SW480 (cell line): ENCODE measurements around the gene IL15RA.
"Not testable (repeated sequence)": the region's sequence is repeated elsewhere in the genome, so short reads cannot be mapped to it uniquely, and the experiment has no call there.

Experiments
- DNase-seq: peaks from one replicate; pipeline ENCODE4 v3.0.0-alpha.2; 2016; ENCODE audit warnings: low spot score

Gene IL15RA

DNA sequence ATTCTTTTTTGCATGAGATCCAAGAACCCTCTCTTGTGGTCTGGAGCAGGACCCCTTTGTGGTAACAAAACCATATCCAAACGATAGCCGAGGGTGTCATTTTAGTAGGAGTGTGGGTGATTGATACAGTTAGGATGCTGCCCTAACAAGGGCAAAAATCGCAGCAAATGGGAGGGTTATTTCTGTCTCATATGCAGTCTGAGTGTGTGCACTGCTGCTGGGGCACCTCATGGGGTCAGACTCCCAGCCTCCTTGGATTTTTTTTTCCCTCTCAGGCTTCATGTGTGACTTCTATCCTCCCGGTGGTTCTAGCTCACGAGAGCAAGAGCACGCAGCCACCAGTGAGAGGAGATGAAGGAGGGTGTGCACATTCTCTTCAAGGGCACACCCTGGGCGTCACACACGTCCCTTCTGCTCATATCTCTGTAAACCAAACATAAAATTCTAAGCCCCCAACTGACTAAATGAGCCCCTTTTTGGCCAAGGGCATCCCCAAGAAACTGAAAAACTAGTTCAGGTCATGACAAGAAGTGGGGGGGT, 28.6 kb upstream of the IL15RA start:
- no peak for DNase-seq

DNA sequence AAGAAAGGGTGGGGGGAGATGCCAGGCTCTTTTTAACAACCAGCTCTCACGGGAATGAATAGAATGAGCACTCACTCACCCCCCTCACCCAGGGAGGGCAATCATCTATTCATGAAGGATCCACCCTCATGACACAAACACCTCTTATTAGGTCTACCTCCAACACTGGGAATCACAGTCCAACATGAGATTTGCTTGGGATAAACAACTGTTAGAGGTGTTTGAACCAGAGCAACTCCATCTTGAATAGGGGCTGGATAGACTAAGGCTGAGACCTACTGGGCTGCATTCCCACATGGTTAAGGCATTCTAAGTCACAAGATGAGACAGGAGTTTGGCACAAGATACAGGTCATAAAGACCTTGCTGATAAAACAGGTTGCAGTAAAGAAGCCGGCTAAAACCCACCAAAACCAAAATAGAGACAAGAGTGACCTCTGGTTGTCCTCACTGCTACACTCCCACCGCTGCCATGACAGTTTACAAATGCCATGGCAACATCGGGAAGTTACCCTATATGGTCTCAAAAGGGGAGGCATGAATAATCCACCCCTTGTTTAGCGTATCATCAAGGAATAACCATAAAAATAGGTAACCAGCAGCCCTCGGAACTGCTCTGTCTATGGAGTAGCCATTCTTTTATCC, 27.9 kb upstream of the IL15RA start:
- not testable (repeated sequence) for DNase-seq

DNA sequence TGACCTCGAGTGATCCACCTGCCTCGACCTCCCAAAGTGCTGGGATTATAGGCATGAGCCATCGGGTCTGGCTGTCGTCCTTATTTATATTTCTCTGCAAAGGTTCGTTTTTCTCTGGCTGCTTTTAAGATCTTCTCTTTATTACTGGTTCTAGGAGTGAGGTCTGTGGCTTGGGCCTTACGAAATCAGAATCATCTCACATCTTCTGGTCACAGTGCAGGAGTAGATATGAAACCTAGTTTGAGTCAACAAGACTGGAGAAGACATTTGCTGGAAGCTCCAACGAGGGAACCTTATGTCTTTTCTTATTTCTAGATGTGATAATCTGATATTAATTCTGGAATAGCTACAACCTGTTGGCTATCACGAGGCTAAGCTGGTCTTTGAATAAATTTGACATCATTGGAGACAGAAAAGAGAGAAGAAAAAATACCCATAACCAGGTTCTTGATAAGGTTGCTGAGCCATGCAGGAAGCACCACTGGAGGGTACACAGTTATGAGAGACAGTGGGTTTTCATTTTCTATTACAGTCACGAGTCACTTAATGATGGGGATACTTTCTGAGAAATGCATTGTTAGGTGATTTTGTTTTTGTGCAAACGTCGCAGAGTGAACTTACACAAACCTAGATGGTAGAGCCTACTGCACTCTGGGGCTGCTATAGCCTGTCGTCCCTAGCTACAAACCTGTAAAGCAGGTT, 25.6 kb upstream of the IL15RA start:
- DNase-seq = no peak

DNA sequence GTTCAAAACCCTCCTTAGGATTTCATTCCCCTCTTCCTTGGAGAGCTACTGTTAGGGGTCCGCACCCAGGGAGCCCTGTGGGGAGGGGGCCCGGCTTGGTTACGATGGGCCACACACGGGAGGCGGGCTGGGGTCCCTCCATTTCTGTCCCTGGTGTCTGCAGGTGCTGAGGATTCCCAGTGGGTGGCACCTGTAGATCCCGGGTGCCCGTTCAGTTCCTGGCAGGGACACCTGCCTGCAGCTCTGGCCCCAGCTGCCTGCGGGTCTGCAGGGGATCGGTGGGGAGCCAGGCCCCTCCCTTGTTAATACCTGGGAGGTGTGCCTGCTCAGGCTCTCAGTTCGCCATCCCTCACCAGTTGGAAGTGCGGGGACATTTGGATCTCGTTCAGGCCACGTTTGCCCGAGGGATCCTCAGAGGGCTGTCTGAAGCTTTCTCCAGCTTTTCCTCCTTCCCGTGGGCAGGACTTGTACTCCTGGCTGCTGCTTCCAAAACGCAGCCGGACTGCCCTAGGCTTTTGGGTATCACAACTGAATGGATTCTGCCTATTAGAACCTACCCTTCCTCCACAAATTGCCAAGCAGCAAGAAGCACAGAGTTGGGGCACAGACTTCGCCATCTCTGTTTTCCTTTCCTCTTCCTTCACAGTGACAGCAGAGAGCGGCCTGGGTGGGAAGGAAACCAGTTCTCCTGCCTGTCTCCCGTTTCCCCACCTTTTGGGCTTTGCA, 22.3 kb upstream of the IL15RA start:
- DNase-seq = no peak

DNA sequence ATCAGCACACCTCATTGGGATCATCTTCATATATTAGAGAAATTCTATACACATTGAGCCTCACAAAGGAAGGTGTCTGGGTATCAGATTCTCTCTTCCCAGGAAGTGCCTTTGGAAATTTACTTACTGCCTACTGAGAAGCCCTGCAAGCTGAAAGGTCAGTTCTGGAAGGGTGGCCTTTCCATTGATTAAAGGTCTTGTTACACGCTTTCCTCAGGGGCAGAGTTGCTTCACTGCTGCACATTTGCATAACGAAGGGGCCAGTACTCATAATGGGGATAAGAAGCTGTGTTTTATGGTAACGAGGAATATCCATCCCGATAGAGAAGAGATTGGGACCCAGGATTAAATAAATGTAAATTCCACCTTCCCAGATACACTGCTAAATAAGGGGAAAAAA, 19.4 kb upstream of the IL15RA start:
- DNase-seq = no peak

DNA sequence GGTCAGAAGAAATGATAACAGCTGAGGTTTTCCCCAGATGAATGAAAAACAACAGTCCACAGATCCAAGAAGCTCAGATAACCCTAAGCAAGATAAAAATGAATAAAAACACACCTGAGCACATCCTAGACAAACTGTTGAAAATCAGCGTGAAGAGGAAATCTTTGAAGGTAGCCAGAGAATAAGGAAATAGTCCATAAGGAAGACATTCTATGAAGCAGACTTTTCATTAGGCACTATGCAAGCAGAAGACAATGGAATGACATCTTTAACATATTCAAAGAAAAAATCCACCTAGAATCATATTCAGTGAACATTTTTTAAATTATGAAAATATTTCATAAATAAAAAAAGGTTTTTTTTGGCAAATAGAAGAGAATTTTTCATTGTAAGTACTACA, 15.1 kb upstream of the IL15RA start:
- DNase-seq = no peak

DNA sequence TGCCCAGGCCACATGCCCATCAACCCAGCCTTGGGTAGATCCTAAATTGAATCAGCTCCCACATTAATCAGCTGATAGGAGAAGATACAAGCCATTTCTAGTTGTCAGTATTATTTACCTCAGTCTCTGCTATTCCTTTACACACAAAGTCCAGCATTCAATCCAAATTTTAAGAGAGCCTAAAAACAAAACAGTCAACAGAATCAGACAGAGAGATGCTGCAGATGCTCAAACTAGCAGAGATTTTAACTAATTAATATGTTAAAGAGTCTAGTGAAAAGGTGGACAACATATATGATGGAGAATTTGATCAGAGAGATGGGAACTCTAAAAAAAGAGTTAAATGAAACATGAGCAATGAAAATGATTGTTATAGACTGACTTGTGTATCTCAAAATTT, 14.4 kb upstream of the IL15RA start:
- DNase-seq = no peak

DNA sequence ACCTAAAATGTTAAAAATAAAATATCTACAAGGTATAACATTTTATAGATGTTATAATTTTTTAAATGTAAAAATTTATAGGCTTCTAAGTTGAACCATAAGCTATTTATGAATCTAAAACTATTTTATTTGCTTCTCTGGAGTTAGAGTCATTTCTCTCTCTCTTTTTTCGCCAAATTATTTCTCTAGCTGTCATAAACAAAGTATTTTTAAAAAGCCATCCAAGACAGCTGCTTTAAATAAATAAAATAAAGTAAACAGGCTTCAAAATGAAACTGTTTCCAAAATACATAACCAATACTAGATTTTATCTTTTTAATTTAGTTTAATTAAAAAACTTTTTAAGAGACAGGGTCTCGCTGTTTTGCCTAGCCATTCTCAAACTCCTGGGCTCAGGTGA, 12.4 kb upstream of the IL15RA start:
- no peak for DNase-seq

DNA sequence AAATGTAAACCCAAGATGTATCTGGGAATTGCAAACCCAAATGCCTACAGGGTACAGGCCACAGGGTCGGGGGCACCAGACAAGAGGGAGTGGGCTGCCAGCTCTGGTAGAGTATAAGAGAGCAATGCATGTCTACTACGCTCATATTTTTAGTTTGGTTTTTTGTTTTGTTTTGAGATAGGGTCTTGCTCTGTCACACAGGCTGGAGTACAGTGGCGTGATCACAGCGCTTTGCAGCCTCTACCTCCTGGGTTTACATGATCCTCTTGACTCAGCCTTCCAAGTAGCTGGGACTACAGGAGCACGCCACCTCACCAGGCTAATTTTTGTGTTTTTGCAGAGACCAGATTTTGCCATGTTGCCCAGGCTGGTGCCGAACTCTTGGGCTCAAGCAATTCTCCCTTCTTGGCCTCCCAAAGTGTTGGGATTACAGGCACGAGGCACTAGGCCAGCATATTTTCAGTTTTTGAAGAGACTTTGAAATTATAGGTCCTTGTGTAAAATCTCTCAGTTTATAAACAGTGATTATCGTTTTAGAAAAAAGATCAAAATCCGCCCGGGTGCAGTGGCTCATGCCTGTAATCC, 11.1 kb upstream of the IL15RA start:
- DNase-seq = no peak

DNA sequence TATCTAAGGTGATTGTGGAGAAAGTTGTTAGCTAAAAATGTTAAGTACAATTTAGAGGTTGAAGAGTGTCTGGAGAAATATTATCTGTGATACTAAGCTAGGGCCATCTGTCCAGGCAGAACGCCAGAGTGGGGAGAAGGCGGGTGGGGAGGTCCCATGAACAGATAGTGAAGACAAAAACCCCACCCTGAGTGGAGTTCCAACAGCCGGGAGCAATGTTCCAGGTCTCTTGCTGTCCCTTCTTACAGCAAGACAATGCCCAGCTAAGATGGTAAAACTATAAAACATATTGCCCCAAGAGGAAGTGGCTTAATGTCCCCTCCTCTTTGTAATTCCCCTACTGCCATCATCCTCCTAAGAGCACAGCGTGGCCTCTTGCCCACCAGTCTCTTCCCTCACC, 10.4 kb upstream of the IL15RA start:
- no peak for DNase-seq

DNA sequence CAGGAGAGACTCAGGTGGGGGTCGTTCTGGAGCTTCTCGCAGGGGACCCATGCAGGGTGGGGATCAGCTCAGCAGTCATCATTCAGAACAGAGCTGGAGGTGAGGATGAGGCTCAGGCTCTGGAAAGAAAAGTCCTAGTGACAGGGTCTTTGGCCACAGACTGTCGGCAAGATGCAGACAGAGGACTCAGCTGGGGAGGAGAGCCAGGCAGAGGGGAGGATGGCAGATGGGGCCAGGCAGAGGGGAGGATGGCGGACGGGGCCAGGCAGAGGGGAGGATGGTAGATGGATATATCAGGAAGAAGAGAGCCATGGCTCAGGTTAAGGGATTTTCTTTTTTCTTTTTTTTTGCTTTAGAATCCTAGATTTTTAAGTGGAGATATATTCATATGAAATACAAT, 7.7 kb upstream of the IL15RA start:
- DNase-seq = no peak

DNA sequence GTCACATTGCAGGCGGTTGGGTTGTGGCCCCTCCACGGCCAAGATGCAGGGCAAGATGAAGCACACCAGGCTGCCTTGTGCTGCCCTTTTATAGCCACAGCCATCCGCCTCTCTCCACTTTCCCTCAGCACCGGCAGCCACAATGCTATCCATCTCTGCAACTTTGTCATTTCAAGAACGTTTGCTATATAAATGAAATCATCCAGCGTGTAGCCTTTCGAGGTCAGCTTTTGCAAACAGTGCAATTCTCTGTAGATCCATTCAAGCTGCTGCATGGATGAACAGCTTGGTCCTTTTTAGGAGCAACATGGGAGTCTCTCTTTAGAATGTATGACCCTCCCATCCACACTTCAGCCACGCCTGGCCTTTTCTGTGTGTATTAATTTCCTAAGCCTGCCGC, 6.4 kb upstream of the IL15RA start:
- DNase-seq = no peak

DNA sequence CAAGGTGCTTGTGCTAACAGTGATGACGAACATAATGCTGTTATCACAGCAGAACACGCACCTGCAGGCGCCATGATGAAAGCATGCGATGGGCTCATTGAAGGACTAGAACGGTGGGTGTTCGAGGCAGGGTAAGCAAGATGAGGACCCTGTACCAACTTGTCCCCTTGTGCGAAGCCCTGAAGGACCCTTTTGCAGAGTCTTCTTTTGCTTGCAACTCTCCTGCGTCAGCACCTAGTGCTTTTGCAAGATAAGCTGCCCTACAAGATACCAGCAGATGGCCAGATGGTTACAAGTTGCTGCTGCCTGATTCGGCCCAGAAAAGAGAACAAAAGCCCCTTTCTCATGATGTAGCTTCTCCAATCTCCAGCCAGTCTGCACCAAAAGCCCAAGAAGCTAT, 4.2 kb upstream of the IL15RA start:
- DNase-seq = no peak

DNA sequence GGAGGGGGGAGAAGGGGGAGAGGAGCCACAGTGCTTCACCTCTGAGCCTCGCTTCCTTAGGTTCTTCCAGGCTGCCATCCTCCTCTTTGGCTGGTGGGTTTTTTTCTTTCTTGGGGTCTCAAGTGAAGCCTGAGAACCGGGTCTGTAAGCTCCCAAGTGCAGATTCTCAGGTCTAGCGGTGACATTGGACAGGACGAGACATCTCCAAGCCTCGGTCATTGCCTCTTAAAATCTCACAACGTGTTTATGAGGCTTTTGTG, 817 bp upstream of the IL15RA start:
- no peak for DNase-seq

DNA sequence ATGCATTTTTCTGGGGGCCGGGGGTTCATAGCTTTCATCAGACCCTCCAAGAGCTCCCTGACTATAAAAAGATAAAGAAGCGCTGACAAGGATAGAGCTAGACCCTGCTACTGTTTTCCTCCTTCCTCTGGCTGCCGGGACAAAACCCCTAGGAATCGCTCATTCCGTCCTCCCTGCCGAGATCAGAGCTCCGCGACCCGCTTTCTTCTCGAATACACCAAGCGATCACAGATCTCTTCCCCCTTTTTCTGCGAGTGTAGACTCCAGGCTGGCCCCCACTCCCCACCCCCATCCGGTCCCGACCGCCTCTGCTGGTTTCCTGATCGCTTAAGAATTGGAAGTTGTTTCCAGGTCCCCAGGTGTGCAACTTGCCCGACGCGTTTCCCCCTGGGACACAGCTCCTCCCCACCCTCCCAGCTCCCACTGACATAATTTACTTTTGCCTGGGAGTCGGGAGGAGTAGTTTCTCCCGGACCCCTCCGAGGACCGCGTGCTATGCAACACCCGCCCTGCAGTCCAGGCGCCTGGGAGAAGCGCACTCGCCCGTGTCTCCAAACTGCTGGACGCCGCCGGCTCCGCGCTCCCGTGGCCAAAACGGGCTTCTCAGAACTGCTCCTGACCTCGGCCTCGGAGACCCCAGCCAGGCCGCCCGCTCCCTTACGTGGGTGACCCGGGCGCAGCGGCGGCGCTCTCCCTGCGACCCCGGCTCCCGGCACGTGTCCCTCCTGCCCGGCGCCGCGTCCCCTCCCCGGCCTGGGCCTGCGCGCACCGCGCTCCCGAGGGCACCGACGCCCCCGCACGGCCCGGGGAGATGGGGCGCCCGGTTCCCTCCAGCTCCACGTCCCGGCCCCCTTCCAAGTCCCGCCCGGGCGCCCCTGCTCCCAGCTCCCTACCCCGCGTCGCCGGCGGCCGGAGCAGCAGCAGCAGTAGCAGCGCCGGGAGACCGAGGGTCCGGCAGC, 552 bp downstream of the IL15RA start:
- peak; percentile 49 for DNase-seq

DNA sequence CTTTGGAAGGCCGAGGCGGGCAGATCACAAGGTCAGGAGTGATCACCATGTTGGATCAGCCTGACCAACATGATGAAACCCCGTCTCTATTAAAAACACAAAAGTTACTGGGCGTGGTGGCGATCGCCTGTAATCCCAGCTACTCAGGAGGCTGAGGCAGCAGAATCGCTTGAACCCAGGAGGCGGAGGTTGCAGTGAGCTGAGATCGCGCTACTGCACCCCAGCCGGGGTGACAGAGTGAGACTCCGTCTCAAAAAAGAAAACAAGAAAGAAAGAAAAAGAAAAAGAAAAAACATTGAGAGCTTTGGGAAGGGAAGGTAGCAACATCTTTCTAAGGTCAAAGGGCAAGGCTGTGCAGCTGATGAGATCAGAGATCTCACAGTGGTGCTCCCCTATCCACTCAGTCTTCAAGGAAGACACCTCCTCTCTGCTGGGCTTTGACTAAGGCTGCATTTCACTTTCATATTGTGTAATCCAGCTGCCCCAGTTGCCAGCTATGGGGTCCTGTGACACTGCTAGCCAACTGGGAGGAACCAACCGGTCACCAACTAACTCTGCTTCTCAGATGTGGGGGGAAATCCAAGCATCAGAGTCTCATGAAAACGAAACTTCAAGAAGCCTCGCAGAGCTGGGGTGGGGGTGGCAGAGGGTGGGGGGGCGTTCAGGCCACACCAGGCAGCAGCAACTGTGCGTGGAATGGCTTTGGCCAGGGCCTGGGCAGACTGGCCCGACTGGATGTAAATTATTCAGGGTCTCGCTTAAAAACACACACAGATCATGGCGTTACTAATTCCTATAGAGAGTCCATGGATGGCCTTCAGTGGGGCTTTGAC, 1.5 kb downstream of the IL15RA start:
- DNase-seq = peak; percentile 22

DNA sequence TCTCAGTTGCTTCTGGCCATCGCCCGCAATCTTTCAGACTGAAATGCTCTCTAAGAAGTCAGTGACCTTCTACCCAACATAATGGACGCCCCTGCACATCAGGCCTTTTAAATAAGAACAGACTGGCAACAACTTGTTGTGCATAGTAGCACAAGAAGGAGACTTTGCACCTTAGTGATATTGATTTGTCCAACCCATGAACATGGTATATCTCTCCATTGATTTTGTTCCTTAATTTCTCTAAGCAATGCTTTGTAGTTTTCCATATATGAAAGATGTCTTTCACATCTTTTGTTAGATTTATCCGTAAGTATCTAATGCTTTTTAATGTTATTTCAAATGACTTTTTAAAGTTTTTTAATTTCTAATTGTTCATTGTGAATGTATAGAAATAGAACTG, 4.3 kb downstream of the IL15RA start:
- no peak for DNase-seq

DNA sequence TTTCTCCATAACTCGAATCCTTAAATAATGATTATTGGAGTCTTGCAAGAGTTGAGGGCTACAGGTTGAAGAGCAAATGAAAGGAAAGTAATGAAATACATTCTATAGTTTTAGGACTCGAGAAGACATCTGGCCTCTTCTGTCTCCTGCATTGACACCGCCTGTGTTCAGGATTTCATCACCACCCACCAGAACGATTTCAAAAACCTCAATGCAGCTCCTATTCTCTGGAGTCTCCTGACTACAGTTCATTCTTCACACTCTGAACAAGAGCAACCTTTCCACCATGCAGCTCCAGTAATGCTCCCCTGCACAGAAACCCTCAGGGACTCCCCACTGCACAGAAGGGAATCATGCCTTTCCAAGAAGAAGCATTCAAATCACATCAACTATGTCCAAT, 5.5 kb downstream of the IL15RA start:
- DNase-seq = no peak

DNA sequence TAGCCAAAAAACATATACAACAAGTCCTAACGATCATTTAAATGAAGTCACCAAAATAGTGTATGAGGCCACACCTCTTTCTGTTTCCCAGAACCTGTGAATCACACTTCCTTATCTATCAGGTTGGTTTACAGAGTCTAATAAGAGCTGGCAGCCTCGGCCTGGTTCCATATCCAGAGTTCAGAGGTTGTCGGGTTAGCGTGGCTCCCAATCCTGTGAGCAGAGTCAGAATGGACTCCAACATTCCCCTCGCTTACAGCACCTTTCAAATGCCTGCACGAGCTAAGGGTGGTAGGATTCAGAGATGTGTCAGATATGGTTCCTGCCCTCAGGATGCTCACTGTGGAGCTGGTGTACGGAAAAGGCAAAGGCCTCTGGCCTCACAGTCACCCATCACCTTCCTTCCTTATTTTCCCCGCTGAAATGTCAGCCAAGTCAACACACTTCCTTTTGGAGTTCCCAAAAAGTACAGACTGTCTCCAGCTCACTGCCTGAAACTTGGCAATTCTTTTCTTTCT, 6.0 kb downstream of the IL15RA start:
- DNase-seq = no peak

DNA sequence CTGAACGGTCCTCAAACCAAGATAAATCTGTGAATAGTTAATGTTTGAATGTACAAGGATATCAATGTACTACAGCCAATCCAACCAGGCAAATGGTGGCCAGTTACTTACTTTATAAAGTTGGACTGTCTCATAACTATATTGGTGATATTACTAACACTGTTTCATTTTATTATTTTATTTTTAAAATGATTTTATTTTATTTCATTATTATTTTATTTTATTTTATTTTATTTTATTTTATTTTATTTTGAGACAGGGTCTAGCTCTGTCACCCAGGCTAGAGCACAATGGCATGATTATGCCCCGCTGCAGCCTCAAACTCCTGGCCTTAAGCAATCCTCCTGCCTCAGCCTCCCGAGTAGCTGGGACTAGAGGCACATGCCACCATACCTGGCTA, 6.8 kb downstream of the IL15RA start:
- DNase-seq = no peak

DNA sequence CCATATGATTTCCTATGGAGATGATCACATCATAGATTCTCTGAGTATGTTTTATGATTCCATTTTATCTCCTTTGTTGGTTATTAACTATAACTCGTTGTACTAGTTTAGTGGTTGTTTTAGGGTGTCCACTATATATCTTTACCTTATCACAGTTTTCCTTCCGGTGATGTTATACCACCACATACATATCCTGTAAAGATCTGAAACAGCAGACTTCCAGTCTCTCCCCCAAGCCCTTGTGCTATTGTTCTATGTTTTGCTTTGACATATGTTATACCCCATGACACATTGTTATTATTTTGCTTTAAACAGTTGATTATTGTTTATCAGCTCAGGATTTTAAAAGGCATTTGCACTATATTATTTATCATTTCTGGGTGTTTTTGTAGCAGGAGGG, 7.3 kb downstream of the IL15RA start:
- DNase-seq = no peak
